GM12878 (cell line): ENCODE measurements around the gene LY6G6D. TPM values are rescaled to one million over a fixed set of nuclear protein-coding genes. Genes with fewer than 3 reads are reported as not detected.
A peak's percentile ranks its signal among the peaks of the same experiment; 100 is the strongest.

ENCODE experiments used
- BCL3 ChIP-seq: IDR thresholded peaks from 2 replicates; pipeline ENCODE4 v1.6.1; 2011; ENCODE audit warnings: borderline replicate concordance, low read depth, mild to moderate bottlenecking, moderate library complexity, low read length; ENCODE audit not compliant: insufficient read depth, poor library complexity, severe bottlenecking
- BHLHE40 ChIP-seq, 2 experiments: fragments of 450-650 bp in 1 of 2; IDR thresholded peaks; 2 replicates each; pipeline ENCODE4 v1.6.1; 2011 to 2017; ENCODE audit warnings: low read depth in 2 of 2, borderline replicate concordance in 1 of 2, improper control_type of control experiment in 1 of 2, low read length in 1 of 2, mild to moderate bottlenecking in 1 of 2
- CUX1 ChIP-seq: IDR thresholded peaks from 2 replicates; pipeline ENCODE4 v1.6.1; 2012; ENCODE audit warnings: improper control_type of control experiment, low read depth, low read length; ENCODE audit not compliant: insufficient replicate concordance
- EED ChIP-seq: sonication (generic); IDR thresholded peaks from 2 replicates; pipeline ENCODE4 v1.6.1; 2016; ENCODE audit warnings: antibody characterized with exemption, low read depth
- FOS ChIP-seq: IDR thresholded peaks from 3 replicates; pipeline ENCODE4 v1.6.1; 2011; ENCODE audit warnings: borderline replicate concordance; ENCODE audit not compliant: insufficient read length; ENCODE audit errors: extremely low read depth
- LARP7 ChIP-seq: fragments of 450-650 bp; IDR thresholded peaks from 2 replicates; pipeline ENCODE4 v1.6.1; 2017; ENCODE audit warnings: mild to moderate bottlenecking
- MTA2 ChIP-seq: fragments of 450-650 bp; IDR thresholded peaks from 2 replicates; pipeline ENCODE4 v1.6.1; 2016; ENCODE audit warnings: low read depth, mild to moderate bottlenecking, moderate library complexity
- MYB ChIP-seq: fragments of 150-350 bp; IDR thresholded peaks from 2 replicates; pipeline ENCODE4 v1.6.1; 2014; ENCODE audit warnings: mild to moderate bottlenecking, low read depth, low read length, borderline replicate concordance
- PBX3 ChIP-seq: IDR thresholded peaks from 2 replicates; pipeline ENCODE4 v1.6.1; 2011; ENCODE audit warnings: mild to moderate bottlenecking, low read depth, low read length, moderate library complexity; ENCODE audit not compliant: insufficient replicate concordance
- PKNOX1 ChIP-seq: fragments of 450-650 bp; IDR thresholded peaks from 2 replicates; pipeline ENCODE4 v1.6.1; 2016; ENCODE audit warnings: mild to moderate bottlenecking
- SREBF1 ChIP-seq: IDR thresholded peaks from 2 replicates; pipeline ENCODE4 v1.6.1; 2012; ENCODE audit warnings: mild to moderate bottlenecking, low read length
- SREBF2 ChIP-seq: IDR thresholded peaks from 2 replicates; pipeline ENCODE4 v1.6.1; 2012; ENCODE audit warnings: mild to moderate bottlenecking, low read length
- SRF ChIP-seq, 2 experiments: IDR thresholded peaks; 2 replicates each; pipeline ENCODE4 v1.6.1; 2011; ENCODE audit warnings: low read depth in 2 of 2, low read length in 2 of 2, mild to moderate bottlenecking in 1 of 2, moderate library complexity in 1 of 2
- STAT1 ChIP-seq: fragments of 450-650 bp; conservative IDR thresholded peaks from 2 replicates; pipeline ENCODE4 v1.6.1; 2014; ENCODE audit warnings: antibody characterized with exemption, mild to moderate bottlenecking
- SUZ12 ChIP-seq: fragments of 200-600 bp; sonication (generic); IDR thresholded peaks from one replicate; pipeline ENCODE4 v1.6.1; 2018; ENCODE audit warnings: antibody characterized with exemption, mild to moderate bottlenecking; ENCODE audit not compliant: unreplicated experiment
- ZNF384 ChIP-seq: IDR thresholded peaks from 2 replicates; pipeline ENCODE4 v1.6.1; 2012; ENCODE audit warnings: low read depth, mild to moderate bottlenecking, low read length, improper control_type of control experiment, borderline replicate concordance
- polyA plus RNA-seq, 11 experiments: library from polyadenylated mRNA; depleted of rRNA in 4 of 11; unstranded in 6 of 11; stranded (reverse) in 5 of 11; fragments of >200 nt; fragmentation: Nextera tagmentation in 4 of 11; fragmentation: Illumina TruSeq in 1 of 11; extraction: Ambion mirVana in 4 of 11; extraction: Trizol in 1 of 11; gene quantifications; 1 replicate in 1 of 11; 2 replicates in 10 of 11; pipeline versions ENCODE4 v1.2.1 to v1.2.3, GENCODE V29; 2011 to 2016; ENCODE audit warnings: inconsistent platforms in 2 of 11, missing spikeins in 2 of 11, low read depth in 1 of 11
- total RNA-seq, 4 experiments: library from RNA; depleted of rRNA in 3 of 4; stranded (reverse); fragments of >200 nt in 3 of 4; fragmentation: Illumina TruSeq in 1 of 4; extraction: Trizol in 1 of 4; gene quantifications; 2 replicates each; pipeline versions ENCODE4 v1.2.1 to v1.2.3, GENCODE V29; 2013 to 2021
- TF ChIP-seq, protein P1 (sequence below): IDR thresholded peaks from 2 replicates; pipeline ENCODE4 v1.6.1; 2011; ENCODE audit warnings: low read depth, low read length, improper control_type of control experiment, borderline replicate concordance

LY6G6D gene
- total and polyA plus RNA-seq, 10 of the 15 experiments (the other 5 are each of a cell fraction or from before 2014, with no cell fraction given): not detected

- TF ChIP-seq, protein P1, sequence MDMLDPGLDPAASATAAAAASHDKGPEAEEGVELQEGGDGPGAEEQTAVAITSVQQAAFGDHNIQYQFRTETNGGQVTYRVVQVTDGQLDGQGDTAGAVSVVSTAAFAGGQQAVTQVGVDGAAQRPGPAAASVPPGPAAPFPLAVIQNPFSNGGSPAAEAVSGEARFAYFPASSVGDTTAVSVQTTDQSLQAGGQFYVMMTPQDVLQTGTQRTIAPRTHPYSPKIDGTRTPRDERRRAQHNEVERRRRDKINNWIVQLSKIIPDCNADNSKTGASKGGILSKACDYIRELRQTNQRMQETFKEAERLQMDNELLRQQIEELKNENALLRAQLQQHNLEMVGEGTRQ: no peak
- TF ChIP-seq EED: peak; percentile 99
- no peak for TF ChIP-seq SREBF2
- TF ChIP-seq BCL3: no peak
- TF ChIP-seq PKNOX1: peak; percentile 48; the same call in 1 of the 2 replicates
- TF ChIP-seq LARP7: peak; percentile 35; the same call in 1 of the 2 replicates
- TF ChIP-seq MTA2: peak; percentile 59
- TF ChIP-seq CUX1: no peak
- no peak for TF ChIP-seq ZNF384
- no peak for TF ChIP-seq SRF (IDR thresholded peaks at IDR 0.05; ENCODE audit: low read depth in 2 of 2, low read length in 2 of 2)
- no peak for TF ChIP-seq FOS
- peak; percentile 89 for TF ChIP-seq MYB
- no peak for TF ChIP-seq STAT1
- TF ChIP-seq SUZ12: no peak
- TF ChIP-seq SREBF1: no peak
- no peak for TF ChIP-seq PBX3
- peak; percentile 20 to 54; a peak in 1 of 4 replicates for TF ChIP-seq BHLHE40 (IDR thresholded peaks at IDR 0.05; ENCODE audit: borderline replicate concordance in 1 of 2, low read depth in 2 of 2, low read length in 1 of 2)
These were observed 23.1 kb downstream of the LY6G6D start (continued) for GRCh38 chr6:31737991-31738979.
